ENCODE measurements around the gene FAM120A.
A peak's percentile ranks its signal among the peaks of the same experiment; 100 is the strongest.

Gene FAM120A

GRCh38 chr9:93574091-93574899 is 122.8 kb downstream of the FAM120A start:
- no peak for TF ChIP-seq EZH2phosphoT487 (IDR thresholded peaks at IDR 0.05; ENCODE audit: borderline replicate concordance)
- TF ChIP-seq, protein P1, sequence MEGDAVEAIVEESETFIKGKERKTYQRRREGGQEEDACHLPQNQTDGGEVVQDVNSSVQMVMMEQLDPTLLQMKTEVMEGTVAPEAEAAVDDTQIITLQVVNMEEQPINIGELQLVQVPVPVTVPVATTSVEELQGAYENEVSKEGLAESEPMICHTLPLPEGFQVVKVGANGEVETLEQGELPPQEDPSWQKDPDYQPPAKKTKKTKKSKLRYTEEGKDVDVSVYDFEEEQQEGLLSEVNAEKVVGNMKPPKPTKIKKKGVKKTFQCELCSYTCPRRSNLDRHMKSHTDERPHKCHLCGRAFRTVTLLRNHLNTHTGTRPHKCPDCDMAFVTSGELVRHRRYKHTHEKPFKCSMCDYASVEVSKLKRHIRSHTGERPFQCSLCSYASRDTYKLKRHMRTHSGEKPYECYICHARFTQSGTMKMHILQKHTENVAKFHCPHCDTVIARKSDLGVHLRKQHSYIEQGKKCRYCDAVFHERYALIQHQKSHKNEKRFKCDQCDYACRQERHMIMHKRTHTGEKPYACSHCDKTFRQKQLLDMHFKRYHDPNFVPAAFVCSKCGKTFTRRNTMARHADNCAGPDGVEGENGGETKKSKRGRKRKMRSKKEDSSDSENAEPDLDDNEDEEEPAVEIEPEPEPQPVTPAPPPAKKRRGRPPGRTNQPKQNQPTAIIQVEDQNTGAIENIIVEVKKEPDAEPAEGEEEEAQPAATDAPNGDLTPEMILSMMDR (conservative IDR thresholded peaks at IDR 0.05; ENCODE audit: low read length) = no peak
- peaks cover 17% of the 10 kb centered on the region for H4K20me1 ChIP-seq (ENCODE audit: insufficient read depth, low read length, poor library complexity, severe bottlenecking)
- H3K4me3 ChIP-seq (ENCODE audit: low read length, poor library complexity, severe bottlenecking) = no peak overlapping the region
- no peaks in the 10 kb centered on the region for H3F3A ChIP-seq (ENCODE audit: low read depth)
- H2AFZ ChIP-seq (ENCODE audit: low read length) = no peak overlapping the region
- peak overlapping the region; percentile 94 for H3K9ac ChIP-seq (ENCODE audit: low read depth, low read length, poor library complexity, severe bottlenecking)
- H3K9me2 ChIP-seq (replicated peaks; ENCODE audit: low read depth, low read length) = no peaks in the 10 kb centered on the region
- no peaks in the 10 kb centered on the region for H3K27me3 ChIP-seq (ENCODE audit: insufficient read depth, low read length, poor library complexity, severe bottlenecking)
- H3K79me2 ChIP-seq (ENCODE audit: insufficient read depth, low read length) = peaks cover 39% of the 10 kb centered on the region
- no peaks in the 10 kb centered on the region for H3K36me3 ChIP-seq (ENCODE audit: insufficient read depth, low read length)
- H3K9me3 ChIP-seq (ENCODE audit: insufficient read depth, low read depth, low read length) = no peaks in the 10 kb centered on the region
- no peak overlapping the region for H3K4me2 ChIP-seq (ENCODE audit: low read depth, low read length, poor library complexity, severe bottlenecking)
- peaks cover 26% of the 10 kb centered on the region for H3K4me1 ChIP-seq (ENCODE audit: insufficient read depth, low read length, poor library complexity, severe bottlenecking)

GRCh38 chr9:93574900-93575795 is 123.7 kb downstream of the FAM120A start:
- Histone ChIP-seq H3K36me3 (ENCODE audit: insufficient read depth, low read length) (no peaks in the 10 kb centered on the region), H3K9me3 (ENCODE audit: insufficient read depth, low read depth, low read length) (no peaks in the 10 kb centered on the region), H3K9me2 (replicated peaks; ENCODE audit: low read depth, low read length) (no peaks in the 10 kb centered on the region), H3F3A (ENCODE audit: low read depth) (no peaks in the 10 kb centered on the region), H3K79me2 (ENCODE audit: insufficient read depth, low read length) (peaks cover 47% of the 10 kb centered on the region), H3K27me3 (ENCODE audit: insufficient read depth, low read length, poor library complexity, severe bottlenecking) (no peaks in the 10 kb centered on the region), H3K9ac (ENCODE audit: low read depth, low read length, poor library complexity, severe bottlenecking) (peak overlapping the region; percentile 94), H4K20me1 (ENCODE audit: insufficient read depth, low read length, poor library complexity, severe bottlenecking) (peaks cover 25% of the 10 kb centered on the region), H3K4me1 (ENCODE audit: insufficient read depth, low read length, poor library complexity, severe bottlenecking) (peaks cover 34% of the 10 kb centered on the region), H2AFZ (ENCODE audit: low read length) (peak overlapping the region; percentile 91), H3K4me2 (ENCODE audit: low read depth, low read length, poor library complexity, severe bottlenecking) (peak overlapping the region; percentile 84), H3K4me3 (ENCODE audit: low read length, poor library complexity, severe bottlenecking) (peak overlapping the region; percentile 82)
- TF ChIP-seq EZH2phosphoT487 (IDR thresholded peaks at IDR 0.05; ENCODE audit: borderline replicate concordance) = no peak
- TF ChIP-seq, protein P1 (conservative IDR thresholded peaks at IDR 0.05; ENCODE audit: low read length) = no peak

GRCh38 chr9:93575796-93576257 is 124.3 kb downstream of the FAM120A start:
- Histone ChIP-seq H3K36me3 (ENCODE audit: insufficient read depth, low read length) (no peaks in the 10 kb centered on the region), H3F3A (ENCODE audit: low read depth) (no peaks in the 10 kb centered on the region), H3K4me2 (ENCODE audit: low read depth, low read length, poor library complexity, severe bottlenecking) (peak overlapping the region; percentile 84), H3K4me3 (ENCODE audit: low read length, poor library complexity, severe bottlenecking) (peak overlapping the region; percentile 82), H3K9me3 (ENCODE audit: insufficient read depth, low read depth, low read length) (no peaks in the 10 kb centered on the region), H3K79me2 (ENCODE audit: insufficient read depth, low read length) (peaks cover 54% of the 10 kb centered on the region), H3K27me3 (ENCODE audit: insufficient read depth, low read length, poor library complexity, severe bottlenecking) (no peaks in the 10 kb centered on the region), H4K20me1 (ENCODE audit: insufficient read depth, low read length, poor library complexity, severe bottlenecking) (peaks cover 29% of the 10 kb centered on the region), H3K9me2 (replicated peaks; ENCODE audit: low read depth, low read length) (no peaks in the 10 kb centered on the region), H3K4me1 (ENCODE audit: insufficient read depth, low read length, poor library complexity, severe bottlenecking) (peaks cover 41% of the 10 kb centered on the region), H2AFZ (ENCODE audit: low read length) (peak overlapping the region; percentile 91), H3K9ac (ENCODE audit: low read depth, low read length, poor library complexity, severe bottlenecking) (peak overlapping the region; percentile 94)
- no peak for TF ChIP-seq EZH2phosphoT487 (IDR thresholded peaks at IDR 0.05; ENCODE audit: borderline replicate concordance)
